ENCODE data around the gene UBQLN4. TPM values are rescaled to one million over a fixed set of nuclear protein-coding genes. Genes with fewer than 3 reads are reported as not detected.

Gene UBQLN4
- total RNA-seq, 3 donors from 2014 or later (not counting 1 experiment from before 2014, with no cell fraction given) = 14.4 to 23.5 (median 23.5) TPM

GRCh38 chr1:156067262-156067661 is 13.7 kb upstream of the UBQLN4 start:
- Histone ChIP-seq H3K27ac (ENCODE audit: low read length) (no peak overlapping the region), H3K4me1 (ENCODE audit: control insufficient read depth, insufficient read depth, low read length) (no peaks in the 10 kb centered on the region), H3K27me3 (ENCODE audit: control insufficient read depth, insufficient read depth, low read length) (no peaks in the 10 kb centered on the region), H3K4me3 (ENCODE audit: low read length) (no peak overlapping the region), H3K36me3 (ENCODE audit: control insufficient read depth, insufficient read depth, low read length) (no peaks in the 10 kb centered on the region), H3K9me3 (ENCODE audit: control insufficient read depth, insufficient read depth, low read length) (no peaks in the 10 kb centered on the region)
- no peak overlapping the region for H3K4me3 Mint-ChIP-seq
- ATAC-seq (no peak), DNase-seq (no peak)
- no peaks in the 10 kb centered on the region for H3K9me3 Mint-ChIP-seq
- intact Hi-C loops (cut with micrococcal nuclease) = no loop called here
- TF ChIP-seq CTCF (IDR thresholded peaks at IDR 0.05) = no peak
- H3K27me3 Mint-ChIP-seq (ENCODE audit: low read depth in 2 of 2) = peaks cover 0 to 4% of the 10 kb centered on the region in 2 donors
- WGBS (ENCODE audit: insufficient coverage) = 82% methylated on average over 2 of the region's 2 CpGs
- H3K27ac Mint-ChIP-seq = no peak overlapping the region
- H3K4me1 Mint-ChIP-seq = peaks cover 0 to 14% of the 10 kb centered on the region in 2 donors
- H3K36me3 Mint-ChIP-seq = no peaks in the 10 kb centered on the region

- Histone ChIP-seq H3K27ac (ENCODE audit: low read length) (no peak overlapping the region), H3K4me3 (ENCODE audit: low read length) (no peak overlapping the region), H3K4me1 (ENCODE audit: control insufficient read depth, insufficient read depth, low read length) (no peaks in the 10 kb centered on the region), H3K9me3 (ENCODE audit: control insufficient read depth, insufficient read depth, low read length) (no peaks in the 10 kb centered on the region), H3K27me3 (ENCODE audit: control insufficient read depth, insufficient read depth, low read length) (no peaks in the 10 kb centered on the region), H3K36me3 (ENCODE audit: control insufficient read depth, insufficient read depth, low read length) (no peaks in the 10 kb centered on the region)
- Mint-ChIP-seq H3K36me3 (no peaks in the 10 kb centered on the region), H3K27me3 (ENCODE audit: low read depth in 2 of 2) (peaks cover 0 to 4% of the 10 kb centered on the region in 2 donors), H3K4me3 (no peak overlapping the region), H3K4me1 (peaks cover 0 to 14% of the 10 kb centered on the region in 2 donors), H3K9me3 (no peaks in the 10 kb centered on the region), H3K27ac (no peak overlapping the region)
- DNase-seq (no peak), ATAC-seq (no peak)
- no peak for TF ChIP-seq CTCF (IDR thresholded peaks at IDR 0.05)
- WGBS (ENCODE audit: insufficient coverage) = 76% methylated on average over 16 of the region's 16 CpGs
- intact Hi-C loops (cut with micrococcal nuclease) = no loop called here
These were observed 12.3 kb upstream of the UBQLN4 start for GRCh38 chr1:156065871-156066270.

- H3K4me1 ChIP-seq (ENCODE audit: control insufficient read depth, insufficient read depth, low read length) = no peaks in the 10 kb centered on the region
- H3K27me3 ChIP-seq (ENCODE audit: control insufficient read depth, insufficient read depth, low read length) = no peaks in the 10 kb centered on the region
- no peaks in the 10 kb centered on the region for H3K9me3 ChIP-seq (ENCODE audit: control insufficient read depth, insufficient read depth, low read length)
- Mint-ChIP-seq H3K9me3 (no peaks in the 10 kb centered on the region), H3K36me3 (no peaks in the 10 kb centered on the region), H3K27me3 (ENCODE audit: low read depth in 2 of 2) (no peaks in the 10 kb centered on the region), H3K4me3 (no peak overlapping the region), H3K4me1 (peaks cover 0 to 14% of the 10 kb centered on the region in 2 donors), H3K27ac (peak overlapping the region in 1 of 2 donors; percentile 43)
- intact Hi-C loops (cut with micrococcal nuclease) = no loop called here
- no peak overlapping the region for H3K4me3 ChIP-seq (ENCODE audit: low read length)
- no peak for TF ChIP-seq CTCF (IDR thresholded peaks at IDR 0.05)
- 75% methylated on average over 3 of the region's 3 CpGs for WGBS (ENCODE audit: insufficient coverage)
- no peaks in the 10 kb centered on the region for H3K36me3 ChIP-seq (ENCODE audit: control insufficient read depth, insufficient read depth, low read length)
- ATAC-seq = peak in 1 of 3 donors; percentile 26
- no peak for DNase-seq
- no peak overlapping the region for H3K27ac ChIP-seq (ENCODE audit: low read length)
These were observed 11.6 kb upstream of the UBQLN4 start for GRCh38 chr1:156065212-156065611.

- TF ChIP-seq CTCF (IDR thresholded peaks at IDR 0.05) = no peak
- no peaks in the 10 kb centered on the region for H3K4me1 ChIP-seq (ENCODE audit: control insufficient read depth, insufficient read depth, low read length)
- H3K27ac ChIP-seq (ENCODE audit: low read length) = no peak overlapping the region
- no peak for ATAC-seq
- Mint-ChIP-seq H3K27ac (no peak overlapping the region), H3K4me3 (no peak overlapping the region), H3K27me3 (ENCODE audit: low read depth in 2 of 2) (no peaks in the 10 kb centered on the region), H3K9me3 (no peaks in the 10 kb centered on the region), H3K4me1 (peaks cover 0 to 14% of the 10 kb centered on the region in 2 donors), H3K36me3 (no peaks in the 10 kb centered on the region)
- H3K4me3 ChIP-seq (ENCODE audit: low read length) = no peak overlapping the region
- intact Hi-C loops (cut with micrococcal nuclease) = no loop called here
- H3K36me3 ChIP-seq (ENCODE audit: control insufficient read depth, insufficient read depth, low read length) = no peaks in the 10 kb centered on the region
- H3K27me3 ChIP-seq (ENCODE audit: control insufficient read depth, insufficient read depth, low read length) = no peaks in the 10 kb centered on the region
- no peaks in the 10 kb centered on the region for H3K9me3 ChIP-seq (ENCODE audit: control insufficient read depth, insufficient read depth, low read length)
- no peak for DNase-seq
- 60% methylated on average over 1 of the region's 2 CpGs for WGBS (ENCODE audit: insufficient coverage)
These were observed 11.0 kb upstream of the UBQLN4 start for GRCh38 chr1:156064615-156065014.

Measured in natural killer cell (primary cell).